ENCODE measurements around the gene NRXN3. TPM values are rescaled to one million over a fixed set of nuclear protein-coding genes. Genes with fewer than 3 reads are reported as not detected.

NRXN3 gene
- total and polyA plus RNA-seq, 2 experiments from 2014 or later = 0.08 to 0.11 TPM

- 16 to 21% methylated on average over 2 of the region's 2 CpGs for WGBS, 2 experiments (ENCODE audit: low coverage in 1 of 2, low lambda C conversion rate in 2 of 2, missing lambda C conversion rate in 2 of 2)
- Histone ChIP-seq H3K27ac (no peak overlapping the region), H2AFZ (no peak overlapping the region), H3K4me2 (ENCODE audit: unreplicated experiment) (no peak overlapping the region), H3K79me2 (ENCODE audit: insufficient read depth) (no peaks in the 10 kb centered on the region), H3K4me1 (ENCODE audit: insufficient read depth) (no peaks in the 10 kb centered on the region), H3K27me3 (replicated peaks; ENCODE audit: insufficient read depth) (no peaks in the 10 kb centered on the region), H4K20me1 (ENCODE audit: insufficient read depth) (no peaks in the 10 kb centered on the region), H3F3A (ENCODE audit: insufficient read depth) (no peaks in the 10 kb centered on the region), H3K9ac (no peak overlapping the region), H3K9me2 (ENCODE audit: insufficient read depth) (no peaks in the 10 kb centered on the region), H3K36me3 (ENCODE audit: low read depth) (no peaks in the 10 kb centered on the region), H3K4me3 (no peak overlapping the region), H3K9me3 (ENCODE audit: low read depth) (no peaks in the 10 kb centered on the region)
- TF ChIP-seq EZH2 (IDR thresholded peaks at IDR 0.05; ENCODE audit: insufficient read depth, poor library complexity, severe bottlenecking) (no peak), EZH2phosphoT487 (IDR thresholded peaks at IDR 0.05; ENCODE audit: insufficient read depth, low read depth) (no peak)
- in situ Hi-C loops (cut with MboI) = no loop called here
- DNase-seq = no peak
These were observed 1398.9 kb downstream of the NRXN3 start for GRCh38 chr14:79569072-79569471.

GRCh38 chr14:79570648-79571047 lies 1400.5 kb downstream of the NRXN3 start:
- no peaks in the 10 kb centered on the region for H3K36me3 ChIP-seq (ENCODE audit: low read depth)
- in situ Hi-C loops (cut with MboI) = no loop called here
- no peaks in the 10 kb centered on the region for H3F3A ChIP-seq (ENCODE audit: insufficient read depth)
- no peaks in the 10 kb centered on the region for H3K27me3 ChIP-seq (replicated peaks; ENCODE audit: insufficient read depth)
- no peaks in the 10 kb centered on the region for H3K9me3 ChIP-seq (ENCODE audit: low read depth)
- no peaks in the 10 kb centered on the region for H3K79me2 ChIP-seq (ENCODE audit: insufficient read depth)
- no peak overlapping the region for H3K27ac ChIP-seq
- no peak overlapping the region for H3K4me3 ChIP-seq
- H3K4me2 ChIP-seq (ENCODE audit: unreplicated experiment) = no peak overlapping the region
- H4K20me1 ChIP-seq (ENCODE audit: insufficient read depth) = no peaks in the 10 kb centered on the region
- no peak for DNase-seq
- no peak overlapping the region for H3K9ac ChIP-seq
- no peaks in the 10 kb centered on the region for H3K4me1 ChIP-seq (ENCODE audit: insufficient read depth)
- 6% methylated on average over 1 of the region's 1 CpG for WGBS, 2 experiments (ENCODE audit: low coverage in 1 of 2, low lambda C conversion rate in 2 of 2, missing lambda C conversion rate in 2 of 2)
- no peak overlapping the region for H2AFZ ChIP-seq
- H3K9me2 ChIP-seq (ENCODE audit: insufficient read depth) = no peaks in the 10 kb centered on the region
- no peak for TF ChIP-seq EZH2phosphoT487 (IDR thresholded peaks at IDR 0.05; ENCODE audit: insufficient read depth, low read depth)
- TF ChIP-seq EZH2 (IDR thresholded peaks at IDR 0.05; ENCODE audit: insufficient read depth, poor library complexity, severe bottlenecking) = no peak

- Histone ChIP-seq H3K27me3 (replicated peaks; ENCODE audit: insufficient read depth) (no peaks in the 10 kb centered on the region), H2AFZ (no peak overlapping the region), H3K9me3 (ENCODE audit: low read depth) (no peaks in the 10 kb centered on the region), H3K9me2 (ENCODE audit: insufficient read depth) (no peaks in the 10 kb centered on the region), H4K20me1 (ENCODE audit: insufficient read depth) (no peaks in the 10 kb centered on the region), H3K4me3 (no peak overlapping the region), H3K4me2 (ENCODE audit: unreplicated experiment) (no peak overlapping the region), H3K79me2 (ENCODE audit: insufficient read depth) (no peaks in the 10 kb centered on the region), H3K9ac (no peak overlapping the region), H3F3A (ENCODE audit: insufficient read depth) (no peaks in the 10 kb centered on the region), H3K27ac (no peak overlapping the region), H3K36me3 (ENCODE audit: low read depth) (no peaks in the 10 kb centered on the region), H3K4me1 (ENCODE audit: insufficient read depth) (no peaks in the 10 kb centered on the region)
- WGBS, 2 experiments (ENCODE audit: low coverage in 1 of 2, low lambda C conversion rate in 2 of 2, missing lambda C conversion rate in 2 of 2) = 7 to 12% methylated on average over 4 of the region's 4 CpGs
- in situ Hi-C loops (cut with MboI) = no loop called here
- TF ChIP-seq EZH2phosphoT487 (IDR thresholded peaks at IDR 0.05; ENCODE audit: insufficient read depth, low read depth) = no peak
- DNase-seq = no peak
These were observed 1401.2 kb downstream of the NRXN3 start for GRCh38 chr14:79571366-79571765.

GRCh38 chr14:79573486-79573885 lies 1403.3 kb downstream of the NRXN3 start:
- Histone ChIP-seq H4K20me1 (ENCODE audit: insufficient read depth) (no peaks in the 10 kb centered on the region), H3F3A (ENCODE audit: insufficient read depth) (no peaks in the 10 kb centered on the region), H3K4me2 (ENCODE audit: unreplicated experiment) (no peak overlapping the region), H3K9me2 (ENCODE audit: insufficient read depth) (no peaks in the 10 kb centered on the region), H2AFZ (no peak overlapping the region), H3K27ac (no peak overlapping the region), H3K9me3 (ENCODE audit: low read depth) (no peaks in the 10 kb centered on the region), H3K36me3 (ENCODE audit: low read depth) (no peaks in the 10 kb centered on the region), H3K9ac (no peak overlapping the region), H3K4me1 (ENCODE audit: insufficient read depth) (no peaks in the 10 kb centered on the region), H3K27me3 (replicated peaks; ENCODE audit: insufficient read depth) (no peaks in the 10 kb centered on the region), H3K4me3 (no peak overlapping the region), H3K79me2 (ENCODE audit: insufficient read depth) (no peaks in the 10 kb centered on the region)
- in situ Hi-C loops (cut with MboI) = no loop called here
- TF ChIP-seq EZH2phosphoT487 (IDR thresholded peaks at IDR 0.05; ENCODE audit: insufficient read depth, low read depth) (no peak), EZH2 (IDR thresholded peaks at IDR 0.05; ENCODE audit: insufficient read depth, poor library complexity, severe bottlenecking) (no peak)
- no peak for DNase-seq
- WGBS, 2 experiments (ENCODE audit: low coverage in 1 of 2, low lambda C conversion rate in 2 of 2, missing lambda C conversion rate in 2 of 2) = 7 to 13% methylated on average over 2 of the region's 2 CpGs

- Histone ChIP-seq H3K9me3 (ENCODE audit: low read depth) (no peaks in the 10 kb centered on the region), H3F3A (ENCODE audit: insufficient read depth) (no peaks in the 10 kb centered on the region), H4K20me1 (ENCODE audit: insufficient read depth) (no peaks in the 10 kb centered on the region), H3K27me3 (replicated peaks; ENCODE audit: insufficient read depth) (no peaks in the 10 kb centered on the region), H3K9me2 (ENCODE audit: insufficient read depth) (no peaks in the 10 kb centered on the region), H3K4me2 (ENCODE audit: unreplicated experiment) (no peak overlapping the region), H3K4me1 (ENCODE audit: insufficient read depth) (no peaks in the 10 kb centered on the region), H3K4me3 (no peak overlapping the region), H3K36me3 (ENCODE audit: low read depth) (no peaks in the 10 kb centered on the region), H3K79me2 (ENCODE audit: insufficient read depth) (no peaks in the 10 kb centered on the region), H3K9ac (no peak overlapping the region), H2AFZ (no peak overlapping the region), H3K27ac (no peak overlapping the region)
- no peak for DNase-seq
- 30 to 41% methylated on average over 4 of the region's 4 CpGs for whole genome bisulfite sequencing, 2 experiments (ENCODE audit: low coverage in 1 of 2, low lambda C conversion rate in 2 of 2, missing lambda C conversion rate in 2 of 2)
- in situ Hi-C loops (cut with MboI) = no loop called here
- TF ChIP-seq EZH2phosphoT487 (IDR thresholded peaks at IDR 0.05; ENCODE audit: insufficient read depth, low read depth) (no peak), EZH2 (IDR thresholded peaks at IDR 0.05; ENCODE audit: insufficient read depth, poor library complexity, severe bottlenecking) (no peak)
These were observed 1404.9 kb downstream of the NRXN3 start for GRCh38 chr14:79575032-79575431.
